Hematopoietic multipotent progenitor cell treated with erythropoietin and hydrocortisone succinate and interleukin-3 and kit ligand, for 6 days (in vitro differentiated cells): Measurements from ENCODE around the gene RHBDD2.
"Not testable (repeated sequence)": the region's sequence is repeated elsewhere in the genome, so short reads cannot be mapped to it uniquely, and the experiment has no call there.

Source experiments
- DNase-seq: peaks from one replicate; pipeline ENCODE4 v3.0.0-alpha.2; 2015

RHBDD2 gene

DNA sequence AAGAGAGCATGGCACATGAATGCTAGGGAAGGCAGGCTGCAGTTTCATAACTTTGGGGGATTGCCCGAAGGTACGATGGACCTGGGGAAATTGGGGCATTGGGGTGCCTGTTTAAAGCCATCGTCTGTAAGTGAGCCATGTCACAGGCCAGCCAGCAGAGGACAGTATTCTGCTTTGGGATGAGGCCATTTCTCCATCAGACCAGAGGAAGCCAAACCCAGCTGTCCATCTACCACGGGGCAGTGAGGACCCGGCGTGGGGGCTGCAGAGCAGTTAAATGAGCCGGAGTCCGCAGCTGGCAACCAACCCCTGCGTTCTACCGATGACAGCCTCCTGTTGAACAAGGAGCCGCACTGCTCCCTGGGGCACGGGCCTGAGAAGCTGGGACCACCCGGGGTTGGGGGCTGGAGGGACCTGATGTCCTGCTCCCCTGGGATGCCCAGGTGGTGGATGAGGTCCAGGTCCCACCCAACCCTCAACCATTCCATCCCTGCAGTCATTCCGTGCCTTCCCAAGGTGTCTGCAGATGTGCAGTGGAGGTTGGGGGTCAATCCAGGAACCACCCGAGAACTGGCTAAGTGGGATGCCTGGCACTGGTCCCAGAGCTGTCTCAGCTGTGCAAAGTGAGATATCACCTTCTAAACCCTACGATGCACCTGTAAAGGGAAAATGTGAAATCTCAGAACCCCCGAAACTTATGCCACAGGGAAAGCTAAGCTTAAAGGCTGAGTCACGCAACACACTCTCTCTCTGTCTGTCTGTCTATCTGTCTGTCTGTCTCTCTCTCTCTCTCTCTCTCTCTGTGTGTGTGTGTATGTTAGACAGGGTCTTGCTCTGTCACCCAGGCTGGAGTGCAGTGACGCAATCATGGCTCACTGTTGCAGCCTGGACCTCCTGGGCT lies 12.1 kb upstream of the RHBDD2 start:
- DNase-seq, result peak; percentile 82

DNA sequence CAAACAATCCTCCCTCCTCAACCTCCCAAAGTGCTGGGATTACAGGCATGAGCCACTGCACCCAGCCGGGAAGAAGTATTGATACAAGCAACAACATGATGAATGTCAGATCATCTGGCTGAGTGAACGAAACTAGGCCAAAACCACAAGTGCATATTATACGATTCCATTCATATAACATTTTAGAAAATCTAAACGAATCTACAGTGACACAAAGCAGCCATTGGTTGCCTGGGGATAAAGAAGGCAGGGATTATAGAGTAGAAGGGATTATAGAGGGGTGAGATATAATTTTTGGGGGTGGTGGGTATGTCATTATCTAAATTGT lies 11.5 kb upstream of the RHBDD2 start:
- DNase-seq, result no peak

DNA sequence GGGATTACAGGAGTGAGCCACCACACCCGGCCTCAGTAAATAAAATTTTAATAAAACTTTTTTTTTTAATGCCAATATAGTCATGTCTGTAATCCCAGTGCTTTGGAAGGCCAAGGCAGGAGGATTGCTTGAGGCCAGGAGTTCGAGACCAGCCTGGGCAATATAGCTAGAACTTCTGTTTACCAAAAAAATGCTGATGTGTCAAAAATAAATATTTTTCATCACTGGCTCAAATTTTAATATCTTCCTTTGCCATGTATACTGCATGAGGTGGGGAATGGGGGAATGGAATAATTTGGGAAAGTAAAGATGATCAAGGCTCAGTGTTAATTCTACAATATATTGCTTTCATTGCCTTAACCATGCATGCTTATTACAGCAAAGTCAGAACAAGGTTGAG lies 10.7 kb upstream of the RHBDD2 start:
- DNase-seq, result no peak

DNA sequence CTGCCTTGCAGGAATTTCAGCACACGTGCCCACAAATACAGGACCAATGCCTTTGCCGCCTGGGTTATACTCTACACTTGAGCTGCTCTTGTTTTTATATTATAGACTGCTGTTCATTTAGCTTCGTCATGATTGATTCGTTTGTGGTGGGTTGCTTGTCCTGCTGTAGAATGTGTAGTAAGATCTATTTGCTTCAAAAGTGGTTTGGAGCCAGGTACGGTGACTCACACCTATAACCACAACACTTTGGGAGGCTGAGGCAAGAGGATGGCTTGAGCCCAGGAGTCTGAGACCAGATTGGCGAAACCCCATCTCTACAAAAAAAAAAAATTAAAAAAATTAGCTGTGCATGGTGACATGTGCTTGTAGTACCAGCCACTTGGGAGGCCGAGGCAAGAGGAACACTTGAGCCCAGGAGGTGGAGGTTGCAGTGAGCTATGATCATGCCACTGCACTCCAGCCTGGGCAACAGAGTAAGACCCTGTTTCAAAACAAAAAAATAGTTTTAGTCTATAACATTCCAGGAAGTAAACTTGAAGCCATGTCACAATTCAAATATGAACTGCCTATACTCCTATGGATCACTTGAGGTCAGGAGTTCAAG lies 9.0 kb upstream of the RHBDD2 start:
- DNase-seq, result no peak

DNA sequence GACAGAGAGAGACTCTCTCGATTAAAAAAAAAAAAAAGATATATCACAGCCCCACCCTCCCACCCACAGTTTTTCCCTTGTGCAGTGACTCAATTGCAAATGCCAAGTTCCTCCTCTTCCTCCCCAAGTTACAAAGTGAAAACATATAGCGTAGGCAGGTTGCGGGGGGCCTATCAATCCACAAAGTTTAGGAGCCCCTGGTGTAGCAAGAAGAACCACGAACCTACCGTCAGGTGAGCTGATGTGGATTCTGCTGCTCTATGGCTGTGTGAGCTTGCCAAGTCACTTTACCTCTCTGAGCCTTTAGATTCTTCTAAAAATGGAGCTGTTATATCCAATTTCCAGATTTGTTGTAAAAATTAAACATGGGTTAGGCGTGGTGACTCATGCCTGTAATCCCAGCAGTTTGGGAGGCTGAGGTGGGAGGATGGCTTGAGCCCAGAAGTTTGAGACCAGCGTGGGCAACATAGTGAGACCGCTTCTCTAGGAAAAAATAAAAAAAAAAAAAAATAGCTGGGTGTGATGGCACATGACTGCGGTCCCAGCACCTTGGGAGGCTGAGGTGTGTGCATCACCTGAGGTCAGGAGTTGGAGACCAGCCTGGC lies 8.2 kb upstream of the RHBDD2 start:
- no peak for DNase-seq

DNA sequence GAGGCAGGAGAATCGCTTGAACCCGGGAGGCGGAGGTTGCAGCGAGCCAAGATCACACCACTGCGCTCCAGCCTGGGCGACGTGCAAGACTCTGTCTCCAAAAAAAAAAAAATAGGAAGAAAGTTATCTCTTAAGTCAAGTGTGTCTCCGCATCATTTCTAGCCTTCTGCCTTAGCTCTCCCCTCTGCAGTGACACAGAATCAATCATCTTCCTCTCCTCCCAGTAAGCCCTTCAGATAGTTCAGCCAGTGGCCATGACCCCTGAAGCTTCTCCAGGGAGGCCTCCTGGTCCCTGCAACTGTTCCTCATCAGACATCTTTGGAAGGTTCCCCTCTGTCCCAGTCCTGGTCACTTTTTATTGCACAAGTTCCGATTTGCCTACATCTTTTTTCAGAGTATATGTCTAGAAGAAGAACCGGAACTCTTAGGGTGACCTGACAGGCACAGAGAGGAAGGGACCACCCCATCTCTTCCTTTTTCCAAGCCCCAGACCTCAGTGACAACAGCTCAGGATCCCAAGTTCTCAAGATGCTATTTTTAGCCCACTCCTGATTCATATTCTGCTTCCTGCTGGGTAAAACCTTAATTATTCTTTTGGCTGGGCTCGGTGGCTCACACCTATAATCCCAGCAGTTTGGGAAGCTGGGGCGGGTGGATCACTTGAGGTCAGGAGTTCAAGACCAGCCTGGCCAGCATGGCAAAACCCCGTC lies 6.6 kb upstream of the RHBDD2 start:
- no peak for DNase-seq

DNA sequence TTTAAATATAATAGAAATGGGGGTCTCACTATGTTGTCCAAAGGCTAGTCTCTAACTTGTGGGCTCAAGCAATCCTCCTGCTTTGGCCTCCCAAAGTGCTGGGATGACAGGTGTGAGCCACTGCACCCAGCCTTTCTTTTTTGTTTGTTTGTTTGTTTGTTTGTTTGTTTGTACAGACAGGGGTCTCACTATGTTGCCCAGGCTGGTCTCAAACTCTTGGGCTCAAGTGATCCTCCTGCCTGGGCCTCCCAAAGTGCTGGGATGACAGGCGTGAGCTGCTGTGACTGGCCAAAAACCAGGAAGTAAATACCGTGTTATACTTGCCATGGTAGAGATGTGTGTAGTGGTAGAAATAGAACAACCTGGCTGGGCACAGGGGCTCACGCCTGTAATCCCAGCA lies 4.7 kb upstream of the RHBDD2 start:
- DNase-seq, result not testable (repeated sequence)

DNA sequence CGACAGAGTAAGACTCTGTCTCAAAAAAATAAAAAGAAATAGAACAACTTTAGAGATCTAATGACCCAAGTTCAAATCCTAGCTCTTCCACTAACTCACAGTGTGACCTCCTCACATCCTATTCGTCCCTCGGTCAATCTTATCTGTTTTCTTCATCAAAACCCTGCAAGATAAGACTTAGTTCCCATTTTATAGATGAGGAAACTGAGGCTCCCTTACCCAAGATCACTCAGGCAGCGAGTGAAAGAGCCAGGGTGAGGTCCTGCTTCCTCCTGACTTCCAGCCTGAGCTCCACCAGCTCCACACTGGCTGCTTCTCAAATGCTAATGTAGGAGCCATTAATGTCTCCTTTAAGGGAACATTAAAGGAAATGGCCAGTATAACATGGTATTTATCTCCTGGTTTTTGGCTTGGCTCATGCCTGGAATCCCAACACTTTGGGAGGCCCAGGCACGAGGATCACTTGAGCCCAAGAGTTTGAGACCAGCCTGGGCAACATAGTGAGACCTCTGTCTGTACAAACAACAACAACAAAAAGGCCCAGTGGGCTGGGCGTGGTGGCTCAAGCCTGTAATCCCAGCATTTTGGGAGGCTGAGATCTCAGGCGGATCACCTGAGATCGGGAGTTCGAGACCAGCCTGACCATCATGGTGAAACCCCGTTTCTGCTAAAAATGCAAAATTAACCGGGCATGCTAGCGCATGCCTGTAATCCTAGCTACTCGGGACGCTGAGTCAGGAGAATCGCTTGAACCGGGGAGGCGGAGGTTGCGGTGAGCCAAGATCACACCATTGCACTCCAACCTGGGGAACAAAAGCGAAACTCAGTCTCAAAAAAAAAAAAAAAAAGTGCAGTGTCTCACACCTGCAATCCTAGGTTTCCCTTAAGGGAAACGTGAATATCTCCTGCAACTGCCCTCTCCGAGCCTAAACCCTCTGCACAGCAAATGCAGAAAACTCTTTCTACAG lies 3.4 kb upstream of the RHBDD2 start:
- no peak for DNase-seq

DNA sequence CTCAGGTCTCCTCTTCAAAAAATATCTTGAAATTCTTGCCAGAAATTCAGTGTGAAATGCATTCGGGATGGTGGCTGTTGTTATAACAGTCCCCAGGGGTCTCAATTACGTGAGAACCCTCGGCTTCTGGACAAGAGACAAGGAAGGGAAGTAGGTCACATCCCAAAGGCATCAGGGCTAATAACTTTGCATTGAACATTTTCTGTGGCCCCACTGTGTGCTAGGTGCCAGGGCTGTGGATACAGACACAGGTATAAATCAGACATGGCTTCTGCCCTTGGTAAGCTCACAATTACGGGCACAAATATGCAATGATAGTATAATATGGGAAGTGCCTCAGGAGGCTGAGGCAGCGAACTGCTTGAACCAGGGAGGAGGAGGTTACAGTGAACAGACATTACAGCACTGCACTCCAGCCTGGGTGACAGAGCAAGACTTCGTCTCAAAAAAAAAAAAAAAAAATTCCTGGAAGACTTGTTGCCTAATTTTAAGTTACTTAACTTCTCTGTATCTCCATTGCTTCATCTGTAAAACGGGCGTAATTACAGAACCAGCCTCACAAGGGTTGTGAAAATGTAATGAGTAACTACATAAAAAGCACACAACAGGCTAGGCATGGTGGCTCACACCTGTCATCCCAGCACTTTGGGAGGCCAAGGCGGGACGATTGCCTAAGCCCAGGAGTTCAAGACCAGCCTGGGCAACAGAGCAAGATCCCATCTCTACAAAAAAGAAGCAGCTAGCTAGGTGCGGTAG lies 2.5 kb upstream of the RHBDD2 start:
- peak; percentile 57 for DNase-seq

DNA sequence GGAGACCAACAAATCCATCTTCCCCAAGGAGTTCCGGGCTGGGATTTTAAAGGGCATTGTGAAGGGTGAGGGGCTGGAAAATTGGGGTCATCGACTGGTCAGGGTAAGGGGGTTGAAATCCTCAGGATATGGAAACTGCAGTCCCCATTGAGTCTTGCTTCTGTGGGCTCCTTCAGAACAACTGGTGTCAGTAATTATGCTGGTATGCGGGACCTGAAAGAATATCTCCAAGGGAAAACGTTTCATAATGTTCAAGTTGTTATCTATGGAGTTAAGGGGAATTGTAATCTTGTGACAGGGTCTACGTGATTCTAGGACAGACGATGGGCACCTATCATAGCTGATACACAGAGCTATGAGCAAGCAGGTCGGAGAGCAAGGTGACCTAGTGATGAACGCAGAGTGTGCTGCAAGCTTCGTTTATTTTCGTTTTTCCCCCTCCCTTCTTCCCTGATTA lies 494 bp upstream of the RHBDD2 start:
- no peak for DNase-seq

DNA sequence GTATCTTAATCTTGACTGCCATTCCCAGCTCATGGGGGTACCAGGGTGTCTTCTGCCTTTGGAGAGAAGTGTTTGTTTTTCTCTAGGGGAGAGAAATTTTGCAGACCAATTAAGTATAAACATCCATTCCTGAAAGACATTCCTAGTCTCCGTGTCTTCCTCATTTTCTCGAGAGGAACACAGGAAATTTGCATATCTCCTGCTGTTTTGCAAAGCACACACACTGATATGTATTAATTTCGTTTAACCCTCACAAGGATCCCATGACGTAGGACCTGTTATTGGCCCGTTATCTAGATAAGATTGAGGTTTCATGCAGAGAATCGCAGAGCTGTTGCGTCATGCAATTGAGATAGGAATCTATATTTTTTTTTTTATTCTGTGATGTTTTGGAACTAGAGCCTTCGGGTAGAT lies 944 bp downstream of the RHBDD2 start:
- DNase-seq, result peak; percentile 84

DNA sequence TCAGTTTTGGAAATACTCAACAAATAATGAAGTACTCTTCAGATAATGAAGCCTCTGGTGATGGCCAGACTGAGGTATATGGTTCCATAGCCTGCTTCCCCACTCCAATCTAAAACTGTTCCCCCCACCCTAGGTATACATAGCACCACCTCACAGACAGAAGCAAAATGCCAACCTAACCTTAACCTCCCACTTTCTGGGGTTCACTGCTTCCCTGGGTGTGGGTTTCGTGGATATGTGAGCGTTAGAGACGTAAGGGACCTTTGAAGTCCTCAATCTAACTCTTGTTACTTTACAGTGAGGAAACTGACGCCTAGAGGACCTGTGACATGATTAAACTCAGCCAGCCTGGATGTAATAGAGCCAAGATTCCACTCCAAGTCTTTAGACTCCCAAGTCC lies 1.4 kb downstream of the RHBDD2 start:
- DNase-seq, result no peak

DNA sequence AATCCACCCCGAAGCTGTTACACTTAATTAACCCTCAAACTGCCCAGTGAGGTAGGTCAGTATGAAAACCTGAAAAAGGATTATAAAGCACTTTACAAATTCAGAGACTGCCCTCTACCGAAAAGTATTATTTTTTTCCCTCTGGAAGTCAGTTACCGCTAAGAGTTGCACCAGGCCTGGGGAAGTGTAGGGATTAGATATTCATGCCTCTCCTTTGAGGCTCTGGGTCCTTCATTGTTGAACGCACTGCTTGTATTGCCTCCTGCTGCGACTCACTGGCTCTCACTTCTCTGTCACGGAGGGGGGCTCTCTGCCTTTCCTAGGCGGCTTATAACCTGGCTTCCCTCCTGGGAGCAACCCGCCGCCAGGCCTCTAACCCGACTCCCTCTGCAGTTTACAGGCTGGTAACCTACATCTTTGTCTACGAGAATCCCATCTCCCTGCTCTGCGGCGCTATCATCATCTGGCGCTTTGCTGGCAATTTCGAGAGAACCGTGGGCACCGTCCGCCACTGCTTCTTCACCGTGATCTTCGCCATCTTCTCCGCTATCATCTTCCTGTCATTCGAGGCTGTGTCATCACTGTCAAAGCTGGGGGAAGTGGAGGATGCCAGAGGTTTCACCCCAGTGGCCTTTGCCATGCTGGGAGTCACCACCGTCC lies 2.7 kb downstream of the RHBDD2 start:
- no peak for DNase-seq

DNA sequence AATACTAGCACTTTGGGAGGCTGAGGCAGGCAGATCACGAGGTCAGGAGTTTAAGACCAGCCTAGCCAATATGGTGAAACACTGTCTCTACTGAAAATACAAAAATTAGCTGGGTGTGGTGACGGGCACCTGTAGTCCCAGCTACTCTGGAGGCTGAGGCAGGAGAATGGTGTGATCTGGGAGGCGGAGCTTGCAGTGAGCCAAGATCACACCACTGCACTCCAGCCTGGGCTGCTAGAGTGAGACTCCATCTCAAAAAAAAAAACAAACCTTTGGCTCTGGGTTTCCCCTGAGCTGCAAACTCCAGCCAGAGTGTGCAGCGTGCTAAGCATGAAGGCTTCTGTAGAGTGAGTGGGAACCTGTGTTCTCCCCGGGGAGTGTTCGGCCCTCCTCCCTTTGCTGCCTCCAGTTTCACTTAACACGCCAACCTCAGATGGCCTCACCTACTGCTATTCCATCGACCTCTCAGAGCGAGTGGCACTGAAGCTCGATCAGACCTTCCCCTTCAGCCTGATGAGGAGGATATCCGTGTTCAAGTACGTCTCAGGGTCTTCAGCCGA lies 4.5 kb downstream of the RHBDD2 start:
- not testable (repeated sequence) for DNase-seq

DNA sequence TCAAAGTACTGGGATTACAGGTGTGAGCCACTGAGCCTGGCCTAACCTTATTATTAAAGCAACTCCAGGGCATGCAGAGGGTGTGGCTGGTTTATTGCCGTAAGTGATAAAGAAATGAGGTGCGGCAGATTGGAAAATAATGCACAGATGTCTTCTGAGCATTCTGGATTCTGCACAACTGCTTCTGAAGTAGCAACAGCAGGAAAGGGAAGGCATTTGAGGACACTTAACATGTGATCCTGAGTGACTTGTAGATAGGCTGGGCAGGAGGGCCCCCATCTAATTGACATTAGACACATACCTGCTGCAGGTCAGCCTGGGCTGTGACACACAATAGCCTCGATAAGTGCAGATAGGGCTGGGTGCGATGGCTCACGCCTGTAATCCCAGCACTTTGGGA lies 5.6 kb downstream of the RHBDD2 start:
- DNase-seq, result peak; percentile 77

DNA sequence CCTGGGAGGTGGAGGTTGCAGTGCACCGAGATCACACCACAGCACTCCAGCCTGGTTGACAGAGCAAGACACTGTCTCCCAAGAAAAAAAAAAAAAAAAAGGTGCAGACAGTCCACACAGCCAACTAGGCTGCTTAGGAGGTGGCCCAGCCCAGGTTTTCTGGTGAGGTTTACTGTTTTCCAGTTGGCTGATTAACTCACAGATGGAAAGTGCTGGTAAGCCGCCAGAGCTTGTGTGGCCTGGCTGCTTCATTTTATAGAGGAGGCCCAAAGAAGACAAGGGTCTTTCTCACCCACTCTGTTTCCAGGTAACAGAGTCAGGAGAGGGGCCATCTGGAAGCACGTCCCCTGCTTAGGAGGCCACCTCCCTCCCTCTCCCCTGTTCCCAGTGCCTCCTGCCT lies 6.2 kb downstream of the RHBDD2 start:
- peak; percentile 39 for DNase-seq

DNA sequence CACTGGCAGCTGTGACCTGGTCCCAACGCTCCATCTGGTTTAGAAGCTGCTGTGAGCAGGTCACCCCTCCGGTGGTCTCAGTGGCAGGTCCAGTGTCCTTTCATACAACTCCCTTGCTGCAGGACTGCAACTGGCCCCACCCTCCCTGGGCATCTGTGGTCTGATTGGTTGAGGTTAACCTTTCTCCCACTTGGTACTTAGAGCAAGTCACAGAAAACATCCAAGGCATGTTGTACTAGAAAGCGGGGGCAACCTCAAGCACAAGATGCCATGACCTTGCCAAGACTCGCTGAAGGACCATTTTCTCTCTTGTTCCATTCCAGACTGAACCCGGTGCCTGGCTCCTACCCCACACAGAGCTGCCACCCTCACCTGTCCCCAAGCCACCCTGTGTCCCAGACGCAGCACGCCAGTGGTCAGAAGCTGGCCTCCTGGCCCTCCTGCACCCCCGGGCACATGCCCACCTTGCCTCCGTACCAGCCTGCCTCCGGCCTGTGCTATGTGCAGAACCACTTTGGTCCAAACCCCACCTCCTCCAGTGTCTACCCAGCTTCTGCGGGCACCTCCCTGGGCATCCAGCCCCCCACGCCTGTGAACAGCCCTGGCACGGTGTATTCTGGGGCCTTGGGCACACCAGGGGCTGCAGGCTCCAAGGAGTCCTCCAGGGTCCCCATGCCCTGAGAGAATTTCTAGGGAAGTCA lies 9.0 kb downstream of the RHBDD2 start:
- no peak for DNase-seq

DNA sequence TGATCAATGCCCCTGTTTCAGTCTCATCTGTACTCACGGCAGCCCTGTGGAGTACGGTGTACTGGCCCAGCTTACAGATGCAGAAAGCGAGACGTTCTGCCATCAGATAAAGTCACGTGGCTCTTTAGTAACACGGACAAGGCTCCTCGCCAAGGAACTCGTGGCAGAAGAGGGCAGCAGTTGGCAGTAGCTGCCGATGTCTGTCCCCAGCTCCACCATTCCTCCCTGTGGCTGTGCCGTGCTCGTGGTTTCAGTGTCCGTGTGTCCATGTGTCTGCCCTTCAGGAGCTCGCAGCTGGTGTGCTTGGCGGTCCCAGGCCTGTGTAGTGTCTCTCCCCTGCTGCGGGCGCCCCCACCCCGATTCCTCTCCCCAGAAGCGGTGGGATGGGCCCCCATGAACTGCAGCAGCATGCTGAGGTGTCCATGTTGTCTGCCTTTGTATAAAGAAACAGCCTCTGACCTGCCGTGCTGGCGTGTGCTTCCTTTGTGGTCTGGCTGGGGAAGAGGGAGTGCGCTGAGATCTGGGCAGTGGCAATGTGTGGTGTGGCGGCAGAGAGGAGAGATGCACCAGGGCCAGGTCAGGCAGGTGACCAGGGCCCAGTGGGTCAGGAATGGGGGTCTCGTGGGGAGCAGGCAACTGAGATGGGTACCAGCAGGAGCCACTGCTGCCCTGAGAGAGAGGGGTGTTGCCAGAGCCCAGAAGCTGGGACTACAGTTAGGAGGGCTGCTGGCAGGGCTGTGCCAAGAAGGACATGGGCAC lies 9.8 kb downstream of the RHBDD2 start:
- DNase-seq, result peak; percentile 48

DNA sequence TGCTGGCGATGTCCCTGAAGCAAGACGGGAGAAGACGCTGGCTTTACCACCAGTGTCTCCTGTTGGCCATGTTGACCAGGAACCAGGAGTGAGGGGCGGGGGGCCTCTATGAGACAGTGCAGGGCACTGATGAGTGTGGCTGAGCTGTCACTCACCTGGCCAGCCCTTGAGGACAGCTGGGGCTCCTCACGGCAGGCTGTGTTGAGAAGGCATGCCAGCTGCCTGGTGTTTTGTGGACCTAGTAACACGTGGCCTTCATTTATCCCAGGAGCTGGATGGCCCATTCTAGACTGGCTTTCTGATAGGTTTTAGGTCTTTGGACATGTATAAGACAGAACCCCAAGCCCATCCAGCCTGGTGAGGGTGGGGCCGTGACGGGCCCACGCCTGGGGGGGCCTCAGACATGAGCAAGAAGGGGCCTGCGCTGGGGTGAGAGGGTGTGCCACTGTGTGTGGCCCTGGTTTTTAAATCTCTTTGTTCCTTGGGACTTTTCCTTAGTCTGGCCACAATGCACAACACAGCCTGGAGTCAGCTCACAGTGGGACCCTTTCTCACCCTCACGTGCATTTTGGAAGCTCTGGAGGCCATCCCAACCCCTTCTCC lies 10.5 kb downstream of the RHBDD2 start:
- no peak for DNase-seq
